ENCODE measurements around the gene CFAP221.

- TF ChIP-seq YY1 (IDR thresholded peaks at IDR 0.05; ENCODE audit: insufficient read depth, insufficient read length) (no peak), SUZ12 (IDR thresholded peaks at IDR 0.05; ENCODE audit: extremely low read depth, insufficient read depth, insufficient read length) (no peak)
These were observed 6.5 kb upstream of the CFAP221 start for GRCh38 chr2:119537792-119538191.

Measured in NT2/D1 (cell line).